ENCODE results near the gene BRF1.
"Not testable (repeated sequence)": the region's sequence is repeated elsewhere in the genome, so short reads cannot be mapped to it uniquely, and the experiment has no call there.

The BRF1 gene

GRCh38 chr14:105312973-105313372, 12.2 kb upstream of the BRF1 start:
- Histone ChIP-seq H3K4me2 (ENCODE audit: low read length) (no peak overlapping the region), H3K36me3 (ENCODE audit: insufficient read depth, low read length) (no peaks in the 10 kb centered on the region), H3K27me3 (ENCODE audit: control insufficient read depth, insufficient read depth, low read length) (no peaks in the 10 kb centered on the region), H3K4me3 (ENCODE audit: low read length) (no peak overlapping the region), H3K4me1 (ENCODE audit: control insufficient read depth, insufficient read depth, low read length) (peaks cover 34% of the 10 kb centered on the region), H3K9me3 (replicated peaks; ENCODE audit: low read length) (no peaks in the 10 kb centered on the region), H3K9ac (ENCODE audit: low read depth, low read length) (no peak overlapping the region)

GRCh38 chr14:105311838-105312237, 11.0 kb upstream of the BRF1 start:
- Histone ChIP-seq H3K9me3 (replicated peaks; ENCODE audit: low read length) (no peaks in the 10 kb centered on the region), H3K4me3 (ENCODE audit: low read length) (no peak overlapping the region), H3K36me3 (ENCODE audit: insufficient read depth, low read length) (no peaks in the 10 kb centered on the region)

GRCh38 chr14:105309371-105309770, 8.6 kb upstream of the BRF1 start:
- H3K4me3 ChIP-seq (ENCODE audit: low read length), result no peak overlapping the region
- H3K4me2 ChIP-seq (ENCODE audit: low read length), result no peak overlapping the region
- no peaks in the 10 kb centered on the region for H3K9me3 ChIP-seq (replicated peaks; ENCODE audit: low read length)
- H3K27me3 ChIP-seq (ENCODE audit: control insufficient read depth, insufficient read depth, low read length), result no peaks in the 10 kb centered on the region
- H3K36me3 ChIP-seq (ENCODE audit: insufficient read depth, low read length), result no peaks in the 10 kb centered on the region
- H3K4me1 ChIP-seq (ENCODE audit: control insufficient read depth, insufficient read depth, low read length), result peaks cover 11% of the 10 kb centered on the region
- H3K9ac ChIP-seq (ENCODE audit: low read depth, low read length), result no peak overlapping the region

More at GRCh38 chr14:105311838-105312237, 11.0 kb upstream of the BRF1 start:
- Histone ChIP-seq H3K4me2 (ENCODE audit: low read length) (no peak overlapping the region), H3K9ac (ENCODE audit: low read depth, low read length) (no peak overlapping the region), H3K27me3 (ENCODE audit: control insufficient read depth, insufficient read depth, low read length) (no peaks in the 10 kb centered on the region), H3K4me1 (ENCODE audit: control insufficient read depth, insufficient read depth, low read length) (peaks cover 23% of the 10 kb centered on the region)

GRCh38 chr14:105307052-105307727, 6.4 kb upstream of the BRF1 start:
- H3K4me3 ChIP-seq (ENCODE audit: low read length), result no peak overlapping the region
- no peaks in the 10 kb centered on the region for H3K9me3 ChIP-seq (replicated peaks; ENCODE audit: low read length)
- H3K4me2 ChIP-seq (ENCODE audit: low read length), result no peak overlapping the region
- no peak overlapping the region for H3K9ac ChIP-seq (ENCODE audit: low read depth, low read length)
- no peaks in the 10 kb centered on the region for H3K36me3 ChIP-seq (ENCODE audit: insufficient read depth, low read length)
- no peaks in the 10 kb centered on the region for H3K27me3 ChIP-seq (ENCODE audit: control insufficient read depth, insufficient read depth, low read length)
- no peaks in the 10 kb centered on the region for H3K4me1 ChIP-seq (ENCODE audit: control insufficient read depth, insufficient read depth, low read length)

- Histone ChIP-seq H3K4me2 (ENCODE audit: low read length) (no peak overlapping the region), H3K36me3 (ENCODE audit: insufficient read depth, low read length) (no peaks in the 10 kb centered on the region), H3K9ac (ENCODE audit: low read depth, low read length) (no peak overlapping the region), H3K4me1 (ENCODE audit: control insufficient read depth, insufficient read depth, low read length) (no peaks in the 10 kb centered on the region), H3K4me3 (ENCODE audit: low read length) (no peak overlapping the region), H3K9me3 (replicated peaks; ENCODE audit: low read length) (no peaks in the 10 kb centered on the region), H3K27me3 (ENCODE audit: control insufficient read depth, insufficient read depth, low read length) (no peaks in the 10 kb centered on the region)
These were observed 5.0 kb upstream of the BRF1 start for GRCh38 chr14:105305791-105306190.

- H3K4me2 ChIP-seq (ENCODE audit: low read length), result no peak overlapping the region
- no peaks in the 10 kb centered on the region for H3K4me1 ChIP-seq (ENCODE audit: control insufficient read depth, insufficient read depth, low read length)
- no peak overlapping the region for H3K4me3 ChIP-seq (ENCODE audit: low read length)
- no peaks in the 10 kb centered on the region for H3K27me3 ChIP-seq (ENCODE audit: control insufficient read depth, insufficient read depth, low read length)
- H3K9ac ChIP-seq (ENCODE audit: low read depth, low read length), result no peak overlapping the region
- H3K9me3 ChIP-seq (replicated peaks; ENCODE audit: low read length), result no peaks in the 10 kb centered on the region
- no peaks in the 10 kb centered on the region for H3K36me3 ChIP-seq (ENCODE audit: insufficient read depth, low read length)
These were observed 4.5 kb upstream of the BRF1 start for GRCh38 chr14:105305345-105305744.

GRCh38 chr14:105304565-105304964, 3.8 kb upstream of the BRF1 start:
- peaks cover 4% of the 10 kb centered on the region for H3K4me1 ChIP-seq (ENCODE audit: control insufficient read depth, insufficient read depth, low read length)
- no peak overlapping the region for H3K4me2 ChIP-seq (ENCODE audit: low read length)
- H3K27me3 ChIP-seq (ENCODE audit: control insufficient read depth, insufficient read depth, low read length), result no peaks in the 10 kb centered on the region
- no peak overlapping the region for H3K9ac ChIP-seq (ENCODE audit: low read depth, low read length)
- no peaks in the 10 kb centered on the region for H3K36me3 ChIP-seq (ENCODE audit: insufficient read depth, low read length)
- H3K9me3 ChIP-seq (replicated peaks; ENCODE audit: low read length), result no peaks in the 10 kb centered on the region
- no peak overlapping the region for H3K4me3 ChIP-seq (ENCODE audit: low read length)

GRCh38 chr14:105303949-105304348, 3.1 kb upstream of the BRF1 start:
- H3K36me3 ChIP-seq (ENCODE audit: insufficient read depth, low read length), result no peaks in the 10 kb centered on the region
- no peaks in the 10 kb centered on the region for H3K9me3 ChIP-seq (replicated peaks; ENCODE audit: low read length)
- H3K4me3 ChIP-seq (ENCODE audit: low read length), result no peak overlapping the region
- no peak overlapping the region for H3K9ac ChIP-seq (ENCODE audit: low read depth, low read length)
- no peaks in the 10 kb centered on the region for H3K27me3 ChIP-seq (ENCODE audit: control insufficient read depth, insufficient read depth, low read length)
- H3K4me1 ChIP-seq (ENCODE audit: control insufficient read depth, insufficient read depth, low read length), result peaks cover 4% of the 10 kb centered on the region
- H3K4me2 ChIP-seq (ENCODE audit: low read length), result no peak overlapping the region

- peak overlapping the region; percentile 99 for H3K4me3 ChIP-seq (ENCODE audit: low read length)
- peak overlapping the region; percentile 95 for H3K4me2 ChIP-seq (ENCODE audit: low read length)
- not testable (repeated sequence) for H3K27me3 ChIP-seq (ENCODE audit: control insufficient read depth, insufficient read depth, low read length); H3K9ac ChIP-seq (ENCODE audit: low read depth, low read length); H3K9me3 ChIP-seq (replicated peaks; ENCODE audit: low read length); H3K36me3 ChIP-seq (ENCODE audit: insufficient read depth, low read length); H3K4me1 ChIP-seq (ENCODE audit: control insufficient read depth, insufficient read depth, low read length)
These were observed 1.1 kb upstream of the BRF1 start for GRCh38 chr14:105301915-105302249.

- peaks cover 4% of the 10 kb centered on the region for H3K4me1 ChIP-seq (ENCODE audit: control insufficient read depth, insufficient read depth, low read length)
- no peaks in the 10 kb centered on the region for H3K36me3 ChIP-seq (ENCODE audit: insufficient read depth, low read length)
- H3K9ac ChIP-seq (ENCODE audit: low read depth, low read length), result peak overlapping the region; percentile 97
- H3K4me3 ChIP-seq (ENCODE audit: low read length), result peak overlapping the region; percentile 99
- H3K4me2 ChIP-seq (ENCODE audit: low read length), result peak overlapping the region; percentile 95
- no peaks in the 10 kb centered on the region for H3K27me3 ChIP-seq (ENCODE audit: control insufficient read depth, insufficient read depth, low read length)
- no peaks in the 10 kb centered on the region for H3K9me3 ChIP-seq (replicated peaks; ENCODE audit: low read length)
These were observed 508 bp upstream of the BRF1 start for GRCh38 chr14:105301103-105301914.

GRCh38 chr14:105299654-105300541, 903 bp downstream of the BRF1 start:
- no peaks in the 10 kb centered on the region for H3K9me3 ChIP-seq (replicated peaks; ENCODE audit: low read length)
- peaks cover 4% of the 10 kb centered on the region for H3K4me1 ChIP-seq (ENCODE audit: control insufficient read depth, insufficient read depth, low read length)
- H3K27me3 ChIP-seq (ENCODE audit: control insufficient read depth, insufficient read depth, low read length), result no peaks in the 10 kb centered on the region
- peak overlapping the region; percentile 97 for H3K9ac ChIP-seq (ENCODE audit: low read depth, low read length)
- peak overlapping the region; percentile 95 for H3K4me2 ChIP-seq (ENCODE audit: low read length)
- H3K36me3 ChIP-seq (ENCODE audit: insufficient read depth, low read length), result no peaks in the 10 kb centered on the region
- H3K4me3 ChIP-seq (ENCODE audit: low read length), result peak overlapping the region; percentile 99
